HepG2 (cell line): ENCODE measurements around the gene LGALS1. TPM values are rescaled to one million over a fixed set of nuclear protein-coding genes. Genes with fewer than 3 reads are reported as not detected.

ENCODE experiments used
- BCL6 ChIP-seq: IDR thresholded peaks from 2 replicates; pipeline ENCODE4 v1.6.1; 2016; ENCODE audit warnings: missing genetic modification reagents, missing compliant biosample characterization
- CAMTA2 ChIP-seq: sonication (generic); formaldehyde crosslinking; IDR thresholded peaks from 2 replicates; pipeline ENCODE4 v1.4.0; 2020; ENCODE audit warnings: mild to moderate bottlenecking, missing genetic modification reagents, borderline replicate concordance
- CBX5 ChIP-seq: sonication (generic); formaldehyde crosslinking; IDR thresholded peaks from 2 replicates; pipeline ENCODE4 v1.4.0; 2020; ENCODE audit warnings: missing genetic modification reagents, borderline replicate concordance
- CCDC6 ChIP-seq: sonication (generic); formaldehyde crosslinking; IDR thresholded peaks from 2 replicates; pipeline ENCODE4 v1.8.1; 2022; ENCODE audit warnings: mild to moderate bottlenecking, missing genetic modification reagents, moderate library complexity
- CHD2 ChIP-seq: IDR thresholded peaks from 2 replicates; pipeline ENCODE4 v1.6.1; 2011; ENCODE audit warnings: low read depth, low read length, improper control_type of control experiment
- ELF4 ChIP-seq: sonication (generic); formaldehyde crosslinking; IDR thresholded peaks from 2 replicates; pipeline ENCODE4 v1.5.0; 2020; ENCODE audit warnings: missing genetic modification reagents, mild to moderate bottlenecking, moderate library complexity, borderline replicate concordance
- HIC2 ChIP-seq: sonication (generic); formaldehyde crosslinking; IDR thresholded peaks from 2 replicates; pipeline ENCODE4 v1.9.0; 2022; ENCODE audit warnings: low read depth, missing genetic modification reagents
- KLF16 ChIP-seq, 2 experiments: sonication (generic) in 1 of 2; formaldehyde crosslinking in 1 of 2; IDR thresholded peaks; 2 replicates each; pipeline versions ENCODE4 v1.6.1 to v1.8.0; 2016 to 2023; ENCODE audit warnings: missing genetic modification reagents in 2 of 2, missing compliant biosample characterization in 1 of 2
- MTA3 ChIP-seq: sonication (generic); formaldehyde crosslinking; IDR thresholded peaks from 2 replicates; pipeline ENCODE4 v1.4.0; 2020; ENCODE audit warnings: missing genetic modification reagents
- MYC ChIP-seq: sonication (generic); formaldehyde crosslinking; IDR thresholded peaks from 2 replicates; pipeline ENCODE4 v1.9.0; 2021; ENCODE audit warnings: missing genetic modification reagents, borderline replicate concordance
- PAXIP1 ChIP-seq: sonication (generic); formaldehyde crosslinking; conservative IDR thresholded peaks from 2 replicates; pipeline ENCODE4 v1.4.0; 2020; ENCODE audit warnings: mild to moderate bottlenecking, missing genetic modification reagents, moderate library complexity
- PRMT3 ChIP-seq: sonication (generic); formaldehyde crosslinking; IDR thresholded peaks from 2 replicates; pipeline ENCODE4 v1.8.1; 2022; ENCODE audit warnings: low read depth, mild to moderate bottlenecking, moderate library complexity, missing genetic modification reagents, borderline replicate concordance
- TCF7L2 ChIP-seq: IDR thresholded peaks from 2 replicates; pipeline ENCODE4 v1.6.1; 2011; ENCODE audit warnings: mild to moderate bottlenecking, low read depth, low read length, moderate library complexity
- ZBTB2 ChIP-seq: sonication (generic); formaldehyde crosslinking; IDR thresholded peaks from 2 replicates; pipeline ENCODE4 v1.8.0; 2022; ENCODE audit warnings: low read depth, missing genetic modification reagents
- ZFP82 ChIP-seq: sonication (generic); formaldehyde crosslinking; IDR thresholded peaks from 2 replicates; pipeline ENCODE4 v1.5.1; 2020; ENCODE audit warnings: mild to moderate bottlenecking, missing genetic modification reagents, borderline replicate concordance
- ZGPAT ChIP-seq: IDR thresholded peaks from 2 replicates; pipeline ENCODE4 v1.6.1; 2016; ENCODE audit warnings: mild to moderate bottlenecking
- ZNF263 ChIP-seq: sonication (generic); formaldehyde crosslinking; IDR thresholded peaks from 2 replicates; pipeline ENCODE4 v1.4.0; 2020; ENCODE audit warnings: missing genetic modification reagents
- ZNF451 ChIP-seq: sonication (generic); formaldehyde crosslinking; IDR thresholded peaks from 2 replicates; pipeline ENCODE4 v1.5.0; 2020; ENCODE audit warnings: mild to moderate bottlenecking, missing genetic modification reagents
- ZNF670 ChIP-seq: sonication (generic); formaldehyde crosslinking; IDR thresholded peaks from 2 replicates; pipeline ENCODE4 v1.8.0; 2022; ENCODE audit warnings: mild to moderate bottlenecking, missing genetic modification reagents, borderline replicate concordance
- ZNF720 ChIP-seq: sonication (generic); formaldehyde crosslinking; IDR thresholded peaks from 2 replicates; pipeline ENCODE4 v1.4.0; 2020; ENCODE audit warnings: missing genetic modification reagents
- ZNF724P ChIP-seq: sonication (generic); formaldehyde crosslinking; IDR thresholded peaks from 2 replicates; pipeline ENCODE4 v1.8.0; 2022; ENCODE audit warnings: missing genetic modification reagents, borderline replicate concordance
- ZSCAN30 ChIP-seq: sonication (generic); formaldehyde crosslinking; IDR thresholded peaks from 2 replicates; pipeline ENCODE4 v1.5.0; 2020; ENCODE audit warnings: mild to moderate bottlenecking, missing genetic modification reagents
- polyA plus RNA-seq, 8 experiments: library from polyadenylated mRNA; depleted of rRNA in 3 of 8; stranded (reverse) in 7 of 8; unstranded in 1 of 8; fragments of >200 nt; fragmentation: Illumina TruSeq in 4 of 8; extraction: Trizol in 4 of 8; gene quantifications; 2 replicates each; pipeline versions ENCODE4 v1.2.1 to v1.2.3, GENCODE V29; 2011 to 2016; ENCODE audit warnings: low read depth in 4 of 8, missing spikeins in 1 of 8, mixed read lengths in 1 of 8; ENCODE audit not compliant: insufficient read depth in 1 of 8
- total RNA-seq, 5 experiments: library from RNA; depleted of rRNA; stranded (reverse); fragments of >200 nt; fragmentation: Illumina TruSeq; extraction: Trizol; gene quantifications; 2 replicates each; pipeline ENCODE4 v1.2.3, GENCODE V29; 2016; ENCODE audit warnings: low read depth in 1 of 5

Gene LGALS1
- total and polyA plus RNA-seq, 2 of the 13 experiments (the other 11 are each of a cell fraction or from before 2014, with no cell fraction given) = 103 to 858 TPM

GRCh38 chr22:37638391-37639069 is 36.9 kb upstream of the LGALS1 start (continued):
- TF ChIP-seq ZBTB2 (CRISPR knock-in tag) (no peak; the same call in 1 of the 2 replicates), ZNF720 (CRISPR knock-in tag) (no peak), CAMTA2 (CRISPR knock-in tag) (0 out of 2 replicates have a peak, but pooled peaks have one; percentile 59), HIC2 (CRISPR knock-in tag) (peak; percentile 75; the same call in 1 of the 2 replicates), ZSCAN30 (CRISPR knock-in tag) (no peak), ZGPAT (no peak), ZNF670 (CRISPR knock-in tag) (no peak), KLF16 (CRISPR knock-in tag; IDR thresholded peaks at IDR 0.05) (no peak), MTA3 (no peak), ZNF263 (CRISPR knock-in tag) (0 out of 2 replicates have a peak, but pooled peaks have one; percentile 19), PAXIP1 (CRISPR knock-in tag) (peak; percentile 15; the same call in 1 of the 2 replicates), MYC (CRISPR knock-in tag) (peak; percentile 32; the same call in 1 of the 2 replicates), CCDC6 (CRISPR knock-in tag) (0 out of 2 replicates have a peak, but pooled peaks have one; percentile 52), TCF7L2 (no peak), BCL6 (CRISPR knock-in tag) (0 out of 2 replicates have a peak, but pooled peaks have one; percentile 15), ELF4 (no peak), PRMT3 (no peak), ZNF451 (CRISPR knock-in tag) (peak; percentile 19; the same call in 1 of the 2 replicates), ZNF724P (CRISPR knock-in tag) (peak; percentile 76; the same call in 1 of the 2 replicates), CBX5 (no peak), ZFP82 (CRISPR knock-in tag) (no peak), CHD2 (no peak)
